Caco-2 (cell line): ENCODE data around the gene VEPH1. TPM values are rescaled to one million over a fixed set of nuclear protein-coding genes. Genes with fewer than 3 reads are reported as not detected.

Experiments used
- BruUV-seq: library from RNA; stranded (reverse); fragments of 400-500 nt; replicated peaks from 2 replicates; lab custom pipeline; 2021; lab: Mats Ljungman, UMichigan
- CTCF ChIA-PET: fragments of 300-600 bp; sonication (Branson Sonifier 250); formaldehyde crosslinking; loops from one replicate; lab custom pipeline; 2022; ENCODE audit warnings: antibody characterized with exemption; lab: Charles Lee
- POLR2A ChIA-PET: fragments of 300-600 bp; sonication (Branson Sonifier 250); formaldehyde crosslinking; loops from one replicate; lab custom pipeline; 2022; ENCODE audit warnings: antibody characterized with exemption; lab: Charles Lee
- DNase-seq, 2 experiments: peaks; one replicate each; pipeline versions ENCODE4 v3.0.0 to v3.0.0-alpha.2; 2020 to 2022
- H3K27me3 ChIP-seq: replicated peaks from 2 replicates; pipeline ENCODE4 v1.6.0; 2011; ENCODE audit warnings: low read length; ENCODE audit not compliant: control insufficient read depth, insufficient read depth
- H3K36me3 ChIP-seq: 2 replicates; pipeline ENCODE4 v1.5.1; 2011; ENCODE audit warnings: low read length; ENCODE audit not compliant: control insufficient read depth, insufficient read depth
- H3K4me1 ChIP-seq: fragments of 250-450 bp; sonication (Bioruptor Pico); 2 replicates; pipeline ENCODE4 v1.5.1; 2020; ENCODE audit warnings: mild to moderate bottlenecking
- H3K4me3 ChIP-seq: 2 replicates; pipeline ENCODE4 v1.5.1; 2011; ENCODE audit warnings: low read depth, mild to moderate bottlenecking, control low read depth, low read length
- H3K9me3 ChIP-seq: fragments of 250-450 bp; sonication (Bioruptor Pico); 2 replicates; pipeline ENCODE4 v1.5.1; 2020; ENCODE audit warnings: mild to moderate bottlenecking, moderate library complexity
- H3K27ac Mint-ChIP-seq: one replicate; pipeline ENCODE4 v1.8.0; 2022; ENCODE audit warnings: mixed read lengths; ENCODE audit not compliant: unreplicated experiment
- H3K27me3 Mint-ChIP-seq: one replicate; pipeline ENCODE4 v1.8.0; 2022; ENCODE audit warnings: mixed read lengths; ENCODE audit not compliant: insufficient read depth, unreplicated experiment
- H3K36me3 Mint-ChIP-seq: one replicate; pipeline ENCODE4 v1.8.0; 2022; ENCODE audit warnings: mild to moderate bottlenecking, mixed read lengths; ENCODE audit not compliant: insufficient read depth, unreplicated experiment
- H3K4me1 Mint-ChIP-seq: one replicate; pipeline ENCODE4 v1.8.0; 2022; ENCODE audit warnings: low read depth, mixed read lengths; ENCODE audit not compliant: unreplicated experiment
- H3K4me3 Mint-ChIP-seq: one replicate; pipeline ENCODE4 v1.8.0; 2022; ENCODE audit warnings: mild to moderate bottlenecking, moderate library complexity, mixed read lengths; ENCODE audit not compliant: unreplicated experiment
- H3K9me3 Mint-ChIP-seq: one replicate; pipeline ENCODE4 v1.8.0; 2022; ENCODE audit warnings: mixed read lengths; ENCODE audit not compliant: unreplicated experiment
- CTCF ChIP-seq, 2 experiments: fragments of 200-600 bp in 1 of 2; IDR thresholded peaks; 1 replicate in 1 of 2; 2 replicates in 1 of 2; pipeline versions ENCODE4 v1.5.1 to v1.8.0; 2011 to 2022; ENCODE audit warnings: antibody characterized with exemption in 1 of 2, control low read depth in 1 of 2, inconsistent platforms in 1 of 2, low read depth in 1 of 2, low read length in 1 of 2, mild to moderate bottlenecking in 1 of 2, moderate library complexity in 1 of 2; ENCODE audit not compliant: insufficient read depth in 1 of 2, severe bottlenecking in 1 of 2, unreplicated experiment in 1 of 2
- intact Hi-C: fragments of 100-400 bp; cut with micrococcal nuclease; formaldehyde crosslinking; loops from one replicate; pipeline ENCODE4 v1.10.0; 2022; ENCODE audit not compliant: unreplicated experiment
- total RNA-seq: library from RNA; stranded (reverse); gene quantifications from 2 replicates; pipeline ENCODE4 v1.2.3, GENCODE V29; 2022

The VEPH1 gene
- total RNA-seq, 1 experiment from 2014 or later = 12.0 TPM

DNA sequence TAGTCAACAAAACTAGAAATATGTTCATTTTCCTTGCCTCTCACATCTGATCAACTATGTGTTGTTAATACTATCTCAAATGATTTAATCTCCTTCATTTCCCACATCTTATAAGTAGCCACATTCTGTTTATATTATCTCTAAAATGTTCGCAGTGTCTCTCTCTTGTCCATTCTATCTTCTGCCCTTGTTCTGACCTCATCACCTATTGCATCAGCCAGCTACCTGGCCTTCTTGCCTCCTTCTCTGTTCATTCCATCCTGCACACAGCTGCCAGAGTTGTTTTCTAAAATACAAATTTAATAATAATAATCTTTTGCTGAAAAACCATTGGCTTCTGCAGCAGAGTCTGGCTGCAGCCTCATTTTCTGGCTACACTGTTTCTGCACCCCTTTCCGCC, 267.9 kb downstream of the VEPH1 start:
- Histone ChIP-seq H3K4me3 (no peak overlapping the region), H3K4me1 (no peaks in the 10 kb centered on the region), H3K36me3 (no peaks in the 10 kb centered on the region), H3K9me3 (no peaks in the 10 kb centered on the region), H3K27me3 (no peaks in the 10 kb centered on the region; the same call in 1 of the 2 replicates)
- no TSS peak for BruUV-seq
- CTCF ChIA-PET = no interaction called here
- POLR2A ChIA-PET = no interaction called here
- Mint-ChIP-seq H3K9me3 (no peaks in the 10 kb centered on the region), H3K27me3 (peaks cover 16% of the 10 kb centered on the region), H3K4me3 (no peak overlapping the region), H3K4me1 (peaks cover 10% of the 10 kb centered on the region), H3K36me3 (no peaks in the 10 kb centered on the region), H3K27ac (no peak overlapping the region)
- no peak for TF ChIP-seq CTCF (IDR thresholded peaks at IDR 0.05; ENCODE audit: insufficient read depth in 1 of 2, low read depth in 1 of 2, low read length in 1 of 2, severe bottlenecking in 1 of 2, unreplicated experiment in 1 of 2)
- no peak for DNase-seq
- intact Hi-C loops = no loop called here

DNA sequence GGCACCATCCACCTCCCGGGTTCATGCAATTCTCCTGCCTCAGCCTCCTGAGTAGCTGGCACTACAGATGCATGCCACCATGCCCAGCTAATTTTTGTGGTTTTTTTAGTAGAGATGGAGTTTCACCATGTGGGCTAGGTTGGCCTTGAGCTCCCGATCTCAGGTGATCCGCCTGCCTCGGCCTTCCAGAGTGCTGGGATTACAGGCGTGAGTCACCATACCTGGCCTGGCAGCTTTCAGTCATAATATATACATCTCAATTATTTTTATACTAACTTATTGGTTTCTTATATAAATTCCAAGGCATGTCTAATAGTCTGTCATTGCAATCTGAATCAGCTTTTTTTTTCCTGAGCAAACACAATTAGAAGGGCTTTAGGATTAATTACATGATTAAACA, 269.3 kb downstream of the VEPH1 start:
- Mint-ChIP-seq H3K9me3 (no peaks in the 10 kb centered on the region), H3K4me3 (no peak overlapping the region), H3K36me3 (no peaks in the 10 kb centered on the region), H3K27me3 (peaks cover 20% of the 10 kb centered on the region), H3K27ac (no peak overlapping the region), H3K4me1 (peaks cover 10% of the 10 kb centered on the region)
- no peaks in the 10 kb centered on the region; the same call in 1 of the 2 replicates for H3K27me3 ChIP-seq
- TF ChIP-seq CTCF (IDR thresholded peaks at IDR 0.05; ENCODE audit: insufficient read depth in 1 of 2, low read depth in 1 of 2, low read length in 1 of 2, severe bottlenecking in 1 of 2, unreplicated experiment in 1 of 2) = no peak
- H3K36me3 ChIP-seq = no peaks in the 10 kb centered on the region
- POLR2A ChIA-PET = no interaction called here
- H3K9me3 ChIP-seq = no peaks in the 10 kb centered on the region
- no peak overlapping the region for H3K4me3 ChIP-seq
- CTCF ChIA-PET = interaction anchor here (1.2 kb wide), 1 partner anchor 32 kb away, joined by 4 read pairs; no protein-coding TSS in a partner anchor
- no TSS peak for BruUV-seq
- DNase-seq = no peak
- intact Hi-C loops = no loop called here
- no peaks in the 10 kb centered on the region for H3K4me1 ChIP-seq

DNA sequence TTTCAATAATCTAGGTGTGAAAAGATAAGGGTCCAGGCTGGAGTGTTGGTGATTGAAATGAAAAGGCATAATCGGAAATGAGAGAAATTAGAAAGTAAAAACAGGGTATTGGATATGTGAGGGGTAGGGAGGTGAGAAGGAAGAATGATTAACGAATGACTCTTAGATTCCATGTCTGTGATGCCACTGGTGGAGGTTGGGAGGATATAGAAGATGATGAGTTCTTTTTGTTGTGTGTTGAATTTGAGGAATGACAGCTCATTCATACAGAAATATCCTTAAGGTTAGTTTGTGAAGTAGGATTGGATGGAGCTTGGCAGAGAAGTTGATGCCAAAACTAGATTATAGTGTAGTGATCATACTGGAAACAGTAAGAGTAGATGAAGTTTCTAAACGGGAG, 271.1 kb downstream of the VEPH1 start:
- H3K4me1 ChIP-seq = no peaks in the 10 kb centered on the region
- Mint-ChIP-seq H3K4me1 (peaks cover 10% of the 10 kb centered on the region), H3K27me3 (peaks cover 22% of the 10 kb centered on the region), H3K9me3 (no peaks in the 10 kb centered on the region), H3K4me3 (no peak overlapping the region), H3K36me3 (no peaks in the 10 kb centered on the region), H3K27ac (no peak overlapping the region)
- BruUV-seq = no TSS peak
- CTCF ChIA-PET = no interaction called here
- H3K27me3 ChIP-seq = no peaks in the 10 kb centered on the region; the same call in 1 of the 2 replicates
- TF ChIP-seq CTCF (IDR thresholded peaks at IDR 0.05; ENCODE audit: insufficient read depth in 1 of 2, low read depth in 1 of 2, low read length in 1 of 2, severe bottlenecking in 1 of 2, unreplicated experiment in 1 of 2) = no peak
- H3K36me3 ChIP-seq = no peaks in the 10 kb centered on the region
- H3K4me3 ChIP-seq = no peak overlapping the region
- no peak for DNase-seq
- H3K9me3 ChIP-seq = no peaks in the 10 kb centered on the region
- POLR2A ChIA-PET = no interaction called here
- intact Hi-C loops = no loop called here
